WTC11 (cell line): ENCODE data around the gene NAXE. TPM values are rescaled to one million over a fixed set of nuclear protein-coding genes. Genes with fewer than 3 reads are reported as not detected.

Experiments used
- ARID4B ChIP-seq: sonication (generic); formaldehyde crosslinking; IDR thresholded peaks from 2 replicates; pipeline ENCODE4 v1.8.0; 2023; ENCODE audit warnings: missing genetic modification reagents, mild to moderate bottlenecking, borderline replicate concordance
- ATF2 ChIP-seq: sonication (generic); formaldehyde crosslinking; IDR thresholded peaks from 2 replicates; pipeline ENCODE4 v1.8.1; 2022; ENCODE audit warnings: low read depth, missing genetic modification reagents, borderline replicate concordance
- CBFB ChIP-seq: sonication (generic); formaldehyde crosslinking; IDR thresholded peaks from 2 replicates; pipeline ENCODE4 v1.8.1; 2022; ENCODE audit warnings: mild to moderate bottlenecking, low read depth, missing genetic modification reagents
- ELF4 ChIP-seq: sonication (generic); formaldehyde crosslinking; IDR thresholded peaks from 2 replicates; pipeline ENCODE4 v1.8.1; 2022; ENCODE audit warnings: low read depth, mild to moderate bottlenecking, moderate library complexity, missing genetic modification reagents
- ERG ChIP-seq: fragments of 250-450 bp; sonication (Bioruptor Pico); IDR thresholded peaks from 2 replicates; pipeline ENCODE4 v1.8.0; 2021; ENCODE audit warnings: mild to moderate bottlenecking
- ESRRA ChIP-seq: sonication (generic); formaldehyde crosslinking; IDR thresholded peaks from 2 replicates; pipeline ENCODE4 v1.8.1; 2022; ENCODE audit warnings: mild to moderate bottlenecking, missing genetic modification reagents, borderline replicate concordance
- FOXP1 ChIP-seq: sonication (generic); formaldehyde crosslinking; IDR thresholded peaks from 2 replicates; pipeline ENCODE4 v1.8.0; 2022; ENCODE audit warnings: missing genetic modification reagents, mild to moderate bottlenecking, moderate library complexity, borderline replicate concordance
- GABPB1 ChIP-seq: sonication (generic); formaldehyde crosslinking; IDR thresholded peaks from 2 replicates; pipeline ENCODE4 v1.8.1; 2023; ENCODE audit warnings: mild to moderate bottlenecking, missing genetic modification reagents
- GRHL2 ChIP-seq: fragments of 250-450 bp; sonication (Bioruptor Pico); IDR thresholded peaks from 2 replicates; pipeline ENCODE4 v1.8.0; 2022; ENCODE audit warnings: mild to moderate bottlenecking, moderate library complexity; ENCODE audit not compliant: insufficient replicate concordance, severe bottlenecking
- HMGXB4 ChIP-seq: sonication (generic); formaldehyde crosslinking; IDR thresholded peaks from 2 replicates; pipeline ENCODE4 v1.8.1; 2023; ENCODE audit warnings: mild to moderate bottlenecking, moderate library complexity, missing genetic modification reagents
- IRF1 ChIP-seq: sonication (generic); formaldehyde crosslinking; IDR thresholded peaks from 2 replicates; pipeline ENCODE4 v1.8.0; 2023; ENCODE audit warnings: missing genetic modification reagents
- MAX ChIP-seq: sonication (generic); formaldehyde crosslinking; IDR thresholded peaks from 2 replicates; pipeline ENCODE4 v1.8.0; 2022; ENCODE audit warnings: mild to moderate bottlenecking, missing genetic modification reagents
- NFYB ChIP-seq: sonication (generic); formaldehyde crosslinking; conservative IDR thresholded peaks from 2 replicates; pipeline ENCODE4 v1.8.0; 2022; ENCODE audit warnings: low read depth, missing genetic modification reagents
- PREB ChIP-seq: sonication (generic); formaldehyde crosslinking; IDR thresholded peaks from 2 replicates; pipeline ENCODE4 v1.8.1; 2022; ENCODE audit warnings: mild to moderate bottlenecking, missing genetic modification reagents, moderate library complexity, borderline replicate concordance
- SMAD4 ChIP-seq: sonication (generic); formaldehyde crosslinking; IDR thresholded peaks from 2 replicates; pipeline ENCODE4 v1.8.0; 2022; ENCODE audit warnings: mild to moderate bottlenecking, missing genetic modification reagents
- SP1 ChIP-seq: sonication (generic); formaldehyde crosslinking; conservative IDR thresholded peaks from 2 replicates; pipeline ENCODE4 v1.8.1; 2022; ENCODE audit warnings: missing genetic modification reagents
- USF1 ChIP-seq: sonication (generic); formaldehyde crosslinking; IDR thresholded peaks from 2 replicates; pipeline ENCODE4 v1.8.0; 2022; ENCODE audit warnings: mild to moderate bottlenecking, missing genetic modification reagents
- ZBTB43 ChIP-seq: sonication (generic); formaldehyde crosslinking; IDR thresholded peaks from 2 replicates; pipeline ENCODE4 v1.8.1; 2023; ENCODE audit warnings: mild to moderate bottlenecking, missing genetic modification reagents
- ZMAT4 ChIP-seq: fragments of 250-450 bp; sonication (Bioruptor Pico); IDR thresholded peaks from 2 replicates; pipeline ENCODE4 v1.9.0; 2021; ENCODE audit warnings: mild to moderate bottlenecking
- ZNF232 ChIP-seq: sonication (generic); formaldehyde crosslinking; IDR thresholded peaks from 2 replicates; pipeline ENCODE4 v1.8.0; 2022; ENCODE audit warnings: mild to moderate bottlenecking, missing genetic modification reagents
- ZNF263 ChIP-seq: sonication (generic); formaldehyde crosslinking; IDR thresholded peaks from 2 replicates; pipeline ENCODE4 v1.8.1; 2022; ENCODE audit warnings: low read depth, mild to moderate bottlenecking, moderate library complexity, missing genetic modification reagents
- ZSCAN18 ChIP-seq: fragments of 250-450 bp; sonication (Bioruptor Pico); IDR thresholded peaks from 2 replicates; pipeline ENCODE4 v2.1.2; 2022; ENCODE audit warnings: mild to moderate bottlenecking, moderate library complexity
- total RNA-seq: library from RNA; stranded (reverse); gene quantifications from 3 replicates; pipeline ENCODE4 v1.2.3, GENCODE V29; 2021

The NAXE gene
- total RNA-seq, 1 experiment from 2014 or later = 81.6 TPM

- no peak for TF ChIP-seq ELF4
- TF ChIP-seq ESRRA = peak; percentile 16; the same call in 1 of the 2 replicates
- no peak for TF ChIP-seq GRHL2 (CRISPR knock-in tag)
- TF ChIP-seq USF1 (CRISPR knock-in tag) = peak; percentile 59; the same call in 1 of the 2 replicates
- 0 out of 2 replicates have a peak, but pooled peaks have one; percentile 36 for TF ChIP-seq HMGXB4
- TF ChIP-seq CBFB (CRISPR knock-in tag) = no peak
- no peak for TF ChIP-seq ZSCAN18 (CRISPR knock-in tag)
- TF ChIP-seq ZNF232 (CRISPR knock-in tag) = no peak
- TF ChIP-seq MAX (CRISPR knock-in tag) = peak; percentile 73; the same call in 1 of the 2 replicates
- TF ChIP-seq FOXP1 (CRISPR knock-in tag) = 0 out of 2 replicates have a peak, but pooled peaks have one; percentile 27
- TF ChIP-seq IRF1 (CRISPR knock-in tag) = no peak
- TF ChIP-seq ARID4B = peak; percentile 89; the same call in 1 of the 2 replicates
- peak; percentile 64; the same call in 1 of the 2 replicates for TF ChIP-seq ERG (CRISPR knock-in tag)
- no peak for TF ChIP-seq ZBTB43
- TF ChIP-seq NFYB (CRISPR knock-in tag) = no peak
- TF ChIP-seq PREB = no peak
- no peak for TF ChIP-seq ATF2 (CRISPR knock-in tag)
- TF ChIP-seq GABPB1 (CRISPR knock-in tag) = no peak
- TF ChIP-seq ZNF263 = no peak
- peak; percentile 73 for TF ChIP-seq SP1 (CRISPR knock-in tag)
- no peak for TF ChIP-seq SMAD4
- TF ChIP-seq ZMAT4 (CRISPR knock-in tag) = no peak
Measured at GRCh38 chr1:156591432-156592157, at the start of gene NAXE (continued).
